NCI-H1092 treated with DMSO at 0.1 percent for 48 hours (cell line): Measurements from ENCODE around the gene AGAP1.
A peak's percentile ranks its signal among the peaks of the same experiment; 100 is the strongest.

Source experiments
- DNase-seq: peaks from one replicate; lab custom pipeline; 2025; lab: John Stamatoyannopoulos, UW

AGAP1 gene

DNA sequence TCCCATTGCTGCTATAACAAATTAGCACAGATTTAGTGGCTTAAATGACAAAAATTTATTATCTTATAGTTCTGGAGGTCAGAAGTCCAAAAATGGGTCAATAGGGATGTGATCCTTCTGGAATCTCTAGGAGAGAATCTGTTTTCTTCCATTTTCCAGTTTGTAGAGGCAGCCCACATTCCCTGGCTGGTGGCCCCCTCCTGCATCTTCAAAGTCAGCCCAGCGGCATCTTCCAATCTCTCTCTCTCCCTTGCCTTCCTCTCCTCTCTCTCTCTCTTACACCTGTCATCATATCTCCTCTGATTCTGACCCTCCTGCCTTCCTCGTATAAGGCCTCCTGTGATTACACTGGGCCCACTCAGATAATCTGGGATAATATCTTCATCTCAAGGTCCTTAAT lies 3.9 kb upstream of the AGAP1 start:
- no peak for DNase-seq

DNA sequence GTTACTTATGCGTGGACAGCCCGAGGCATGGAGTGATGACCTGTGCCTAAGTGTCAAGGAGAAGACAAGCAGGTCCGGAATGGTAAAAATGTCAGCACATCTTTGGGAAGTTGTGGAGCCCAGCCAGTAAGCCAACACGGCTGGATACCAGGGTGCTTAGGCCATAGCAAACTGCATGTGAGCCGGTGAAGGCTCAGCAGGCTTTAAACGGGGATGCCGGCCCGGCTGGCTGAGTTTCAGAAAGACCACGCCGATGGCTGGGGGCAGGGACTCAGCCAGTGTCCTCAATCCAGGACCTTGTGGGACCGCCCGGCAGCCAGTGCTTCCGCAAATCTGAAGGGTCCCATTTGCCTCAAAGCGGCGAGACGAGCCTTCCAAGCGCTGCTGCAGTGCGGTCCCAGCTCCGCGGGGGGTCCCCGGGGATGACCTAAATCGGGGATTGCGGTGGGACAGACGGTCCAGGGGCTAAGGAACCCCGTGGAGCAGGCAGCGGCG lies 946 bp upstream of the AGAP1 start:
- no peak for DNase-seq

DNA sequence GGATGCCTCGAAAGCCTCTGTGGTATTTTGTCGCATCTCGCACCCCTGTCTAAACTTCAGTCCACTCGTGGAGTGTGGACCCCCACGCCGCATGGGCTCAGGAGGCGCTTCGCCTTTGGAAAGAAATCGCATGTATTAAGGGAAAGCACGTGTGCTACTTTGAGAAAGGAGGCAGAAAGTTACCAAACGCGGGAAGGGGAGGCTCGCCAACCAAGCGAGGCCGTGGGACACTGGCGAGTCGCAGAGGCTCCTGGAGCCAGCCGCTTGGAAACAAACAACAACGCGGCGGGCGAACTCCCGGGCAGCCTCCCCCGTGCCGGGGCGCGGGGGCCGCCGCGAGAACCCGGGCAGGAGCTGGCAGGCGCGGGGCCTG lies 455 bp upstream of the AGAP1 start:
- DNase-seq, result no peak

DNA sequence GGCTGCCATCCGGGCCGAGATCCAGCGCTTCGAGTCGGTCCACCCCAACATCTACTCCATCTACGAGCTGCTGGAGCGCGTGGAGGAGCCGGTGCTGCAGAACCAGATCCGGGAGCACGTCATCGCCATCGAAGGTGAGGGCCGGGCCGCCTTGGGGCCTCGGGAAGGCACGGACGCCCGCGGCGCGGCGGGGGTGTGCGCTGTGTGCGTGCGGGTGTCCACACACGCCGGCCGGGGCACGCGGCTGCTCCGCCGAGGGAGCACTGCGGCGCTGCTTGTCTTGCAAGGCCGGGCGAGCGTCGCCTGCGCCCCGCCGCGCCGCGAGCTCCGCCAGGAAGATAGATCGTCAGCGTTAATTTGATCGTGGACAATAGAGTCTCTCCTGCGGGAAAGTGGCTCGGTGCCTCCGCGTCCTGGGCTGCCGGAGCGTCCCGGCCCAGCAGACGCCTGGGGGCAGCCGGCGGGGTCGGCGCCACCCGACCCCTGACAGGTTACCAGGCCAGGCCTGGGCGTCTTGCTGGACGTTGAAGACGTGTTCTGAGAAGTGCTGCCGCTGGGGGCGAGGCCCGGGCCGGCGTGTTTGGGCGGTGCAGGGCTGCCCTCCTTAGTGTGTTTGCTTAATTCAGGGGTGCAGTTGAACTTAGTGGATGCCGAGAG lies 1.0 kb downstream of the AGAP1 start:
- no peak for DNase-seq

DNA sequence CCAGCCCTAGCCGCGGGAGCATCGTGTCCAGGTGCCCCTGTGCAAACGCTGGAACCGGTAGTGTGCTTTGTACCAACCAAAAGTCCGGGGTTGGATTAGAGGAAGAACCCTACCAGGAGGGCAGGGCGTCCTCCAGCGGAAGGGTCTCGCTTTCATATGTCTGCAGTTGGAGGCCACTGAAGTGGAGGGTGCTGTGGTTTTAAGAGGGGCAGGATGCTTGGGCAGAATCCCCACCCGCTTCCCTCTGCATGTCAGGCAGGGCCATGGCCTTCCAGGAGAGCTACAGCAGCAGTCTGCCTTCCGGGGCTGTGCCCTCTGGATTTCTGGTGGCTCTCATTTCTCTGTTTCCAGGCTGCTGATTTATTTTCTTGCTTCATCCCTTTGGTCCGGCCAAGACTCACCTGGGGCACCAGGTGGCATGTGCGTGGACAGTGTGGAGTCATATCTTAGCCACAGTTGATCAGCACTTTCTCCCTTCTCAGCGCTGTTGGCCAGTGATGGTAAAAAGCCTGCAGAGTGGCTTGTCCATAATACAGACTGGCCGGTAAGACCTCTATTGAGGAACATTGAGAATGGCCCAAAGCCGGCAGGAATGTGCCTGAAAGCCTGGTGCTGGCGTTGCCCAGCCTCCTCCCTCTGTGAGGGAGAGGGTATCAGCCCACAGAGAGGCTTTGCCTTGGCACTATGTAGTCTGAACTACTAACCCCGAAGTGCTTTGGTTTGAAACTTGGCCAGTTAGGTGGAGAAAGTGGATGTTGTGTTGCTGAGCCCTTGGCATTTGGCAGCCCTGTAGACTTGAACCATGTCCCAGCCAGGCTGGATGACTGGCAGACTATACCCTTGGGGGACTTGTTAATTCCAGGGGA lies 1.8 kb downstream of the AGAP1 start:
- DNase-seq, result no peak

DNA sequence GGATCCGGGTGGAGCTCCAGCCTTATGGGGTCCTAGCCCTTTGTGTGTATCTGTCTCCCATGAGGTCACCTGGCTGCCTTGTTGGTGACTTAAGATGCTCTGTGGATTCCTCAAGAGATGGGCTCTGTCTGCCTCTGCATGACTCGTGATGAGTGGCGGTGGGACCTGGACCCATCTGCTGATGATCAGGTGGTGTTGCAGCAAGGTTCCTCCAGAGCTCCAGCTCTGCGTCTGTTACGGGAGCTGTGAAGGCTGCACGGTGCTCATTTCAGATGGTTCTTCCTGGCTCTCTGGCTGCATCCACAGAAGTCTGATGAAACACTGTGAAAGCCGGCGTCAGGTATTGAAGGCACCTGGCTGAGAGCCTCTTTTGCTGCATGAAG lies 2.4 kb downstream of the AGAP1 start:
- DNase-seq, result no peak

DNA sequence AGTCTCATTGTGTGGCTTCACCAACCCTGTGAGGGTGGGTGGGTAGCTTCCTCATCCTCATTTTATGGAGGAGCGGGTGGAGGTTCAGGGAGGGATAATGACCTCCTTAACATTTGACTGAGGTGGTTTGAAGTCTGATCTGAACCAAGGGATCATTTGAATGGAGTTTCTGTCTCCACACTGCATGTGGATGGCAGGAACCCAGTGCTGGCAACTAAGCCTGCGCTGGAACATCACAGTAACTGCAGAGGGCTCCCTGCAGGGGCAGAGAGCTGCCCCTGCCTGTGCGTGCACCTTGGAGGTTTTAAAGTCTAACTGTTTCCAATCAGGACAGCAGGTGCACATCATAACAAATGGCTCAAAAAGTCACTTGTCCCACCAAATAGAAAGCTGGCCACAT lies 3.3 kb downstream of the AGAP1 start:
- no peak for DNase-seq

DNA sequence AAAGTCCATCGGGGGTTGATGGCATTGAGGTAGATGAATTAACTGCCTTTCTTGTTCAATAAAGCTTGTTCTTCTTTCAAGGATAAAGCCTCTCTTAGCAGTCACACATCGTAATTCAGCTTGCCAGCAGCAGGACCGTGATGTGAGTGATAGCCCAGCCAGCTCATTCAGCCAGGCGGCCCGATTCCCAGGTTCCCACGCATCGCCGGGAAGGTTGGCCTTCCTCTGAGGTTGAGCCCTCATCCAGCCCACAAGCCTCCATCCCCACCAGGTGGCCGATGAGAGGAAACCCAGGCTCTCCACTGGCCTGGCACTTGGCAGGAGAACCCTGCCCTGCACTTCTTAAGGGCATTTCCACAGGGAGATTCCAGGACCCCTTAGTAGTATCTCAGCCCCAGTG lies 4.7 kb downstream of the AGAP1 start:
- no peak for DNase-seq

DNA sequence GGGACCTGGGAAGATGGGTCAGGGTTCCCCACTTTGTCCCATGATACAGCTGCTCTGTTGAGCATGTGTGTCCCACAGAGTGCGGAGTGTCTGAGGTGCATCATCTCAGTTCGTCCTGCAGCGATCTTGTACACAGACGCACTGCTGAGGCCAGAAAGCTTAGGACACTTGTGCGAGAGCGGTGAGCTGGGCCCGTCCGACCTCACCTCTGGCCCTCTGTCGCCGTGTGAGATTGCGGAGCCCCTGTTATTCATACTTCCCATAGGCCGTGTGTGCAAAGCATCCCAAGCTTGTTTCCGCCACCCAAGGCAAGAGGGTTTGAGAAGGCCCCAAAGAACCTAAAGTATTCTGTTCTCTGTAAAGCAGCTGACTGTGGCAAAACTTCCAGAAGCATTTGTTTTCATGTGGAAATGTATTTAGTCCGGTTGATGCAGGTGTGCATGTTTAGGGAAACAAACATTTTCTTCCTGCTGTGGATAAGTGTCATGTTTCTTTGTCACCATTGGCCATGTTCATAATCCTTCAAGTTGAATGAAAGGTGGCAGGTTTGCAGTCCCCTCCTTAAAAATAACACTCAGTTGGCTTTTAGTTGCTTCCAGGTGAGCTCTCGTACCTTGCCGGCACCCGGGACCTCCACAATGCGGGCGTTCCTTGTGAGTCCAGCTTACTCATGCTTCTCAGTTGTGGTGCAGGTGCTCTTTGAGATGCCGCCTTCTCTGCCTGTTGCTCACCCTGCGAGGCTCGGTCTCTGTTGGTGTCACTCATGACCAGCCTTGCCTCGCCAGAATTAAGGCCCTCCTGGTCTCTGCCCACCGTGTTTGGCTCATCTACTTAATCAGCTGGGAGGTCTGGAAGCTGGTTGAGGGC lies 5.3 kb downstream of the AGAP1 start:
- DNase-seq, result no peak

DNA sequence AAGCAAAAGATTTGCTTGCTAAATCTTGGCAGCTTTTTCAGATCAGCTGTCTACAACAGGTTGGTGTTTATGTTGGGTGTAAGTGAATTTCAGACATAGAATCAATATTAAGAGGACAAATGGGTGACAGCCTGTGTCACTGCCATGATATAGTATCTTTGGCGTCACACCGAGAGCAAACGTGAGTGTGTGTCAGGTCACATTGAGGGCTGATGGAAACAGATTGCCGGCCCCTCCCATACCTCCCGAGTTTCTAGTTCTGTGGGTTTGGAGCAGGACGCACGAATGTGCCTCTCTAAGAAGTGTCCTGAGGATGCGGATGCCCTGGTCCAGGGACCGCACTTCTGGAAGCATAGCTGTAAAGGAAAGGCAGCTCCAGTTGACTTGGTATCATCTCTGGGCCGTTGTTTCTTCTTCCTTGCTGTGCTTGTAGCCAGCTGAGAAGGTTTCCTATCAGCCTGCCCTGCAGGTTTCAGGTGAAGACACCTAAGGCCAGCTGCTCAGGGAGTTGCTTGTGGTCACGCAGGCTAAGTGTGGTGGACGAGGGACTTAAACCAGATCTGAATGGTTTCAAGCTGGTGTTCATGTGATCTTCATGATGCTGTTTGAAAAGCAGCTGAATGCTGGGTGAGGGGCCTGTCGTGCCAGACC lies 6.4 kb downstream of the AGAP1 start:
- no peak for DNase-seq

DNA sequence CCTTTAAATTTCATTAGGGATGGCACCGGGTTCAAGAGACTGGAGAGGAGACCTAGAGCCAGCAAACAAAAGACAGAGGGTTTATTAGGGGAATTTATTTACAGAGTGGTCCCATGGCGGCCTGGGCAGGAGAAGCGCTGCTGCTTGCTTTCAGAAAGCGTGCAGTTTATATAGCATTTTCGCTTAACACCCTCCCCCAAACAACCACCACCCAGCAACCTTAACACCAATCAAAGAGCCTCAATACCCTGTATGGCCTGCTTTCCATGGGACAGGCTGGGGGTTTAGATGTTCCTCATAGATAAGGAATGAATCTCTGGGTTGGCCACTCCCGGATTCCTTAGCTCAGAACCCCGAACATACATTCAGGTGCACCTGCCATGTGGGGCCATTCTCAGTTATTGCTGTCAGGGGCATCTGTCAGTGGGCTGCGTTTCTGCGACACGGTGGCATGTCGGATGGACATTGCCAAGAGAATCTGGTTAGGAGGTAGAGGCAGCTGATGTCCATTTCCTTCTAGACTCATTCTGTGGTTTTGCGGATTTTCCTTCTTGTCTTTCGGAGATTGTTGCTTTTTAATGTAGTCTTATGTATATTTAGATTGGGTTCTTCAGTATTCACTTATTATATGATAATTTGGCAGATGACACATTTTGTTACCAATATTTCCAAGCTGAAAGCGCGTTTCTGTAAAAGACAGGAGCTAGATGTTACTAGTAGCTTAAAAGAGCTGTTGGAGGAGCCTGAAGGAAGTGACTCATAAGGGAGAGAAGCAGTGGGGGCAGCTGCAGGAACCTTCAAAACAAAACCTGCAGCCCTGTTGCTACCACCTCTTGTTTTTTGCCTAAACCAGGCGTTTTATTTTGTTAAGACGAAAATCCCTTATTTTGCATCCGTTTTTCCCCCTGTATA lies 7.2 kb downstream of the AGAP1 start:
- DNase-seq, result no peak

DNA sequence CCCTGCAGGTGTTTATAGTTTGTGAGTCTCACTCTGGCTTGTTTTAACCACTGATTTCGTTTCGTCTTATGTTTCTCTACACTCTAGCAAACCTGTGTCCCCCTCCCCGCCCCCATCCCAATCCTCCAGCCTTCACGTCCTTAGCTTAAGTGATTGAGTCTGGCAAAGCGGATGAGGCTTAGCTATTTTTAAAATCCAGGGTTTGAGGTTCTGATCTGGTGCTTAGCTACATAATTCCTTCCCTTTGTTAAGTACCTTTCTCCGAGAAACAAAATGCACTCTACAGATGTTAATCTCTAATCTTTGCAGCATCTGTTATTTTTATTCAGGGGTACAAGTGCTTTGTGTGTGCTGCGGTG lies 7.8 kb downstream of the AGAP1 start:
- no peak for DNase-seq

DNA sequence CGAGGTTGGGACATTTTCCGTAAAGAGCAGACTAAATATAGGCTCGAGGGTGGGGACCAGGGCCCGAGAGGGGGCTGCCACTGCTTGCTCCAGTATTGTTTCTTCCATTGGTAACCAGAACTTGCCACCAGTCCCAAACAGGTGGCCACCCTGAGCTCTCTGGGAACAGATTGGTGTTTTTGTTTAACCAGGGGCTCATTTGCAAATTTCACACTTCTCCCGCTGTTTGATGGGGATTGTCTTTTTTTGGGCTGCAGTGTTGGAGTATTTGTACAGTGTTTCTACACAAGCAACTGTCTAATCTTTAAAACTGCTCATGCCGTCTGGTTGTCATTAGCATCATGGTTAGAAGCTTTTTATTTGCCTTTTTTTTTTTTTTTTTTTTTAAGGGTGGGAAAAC lies 8.5 kb downstream of the AGAP1 start:
- DNase-seq, result no peak

DNA sequence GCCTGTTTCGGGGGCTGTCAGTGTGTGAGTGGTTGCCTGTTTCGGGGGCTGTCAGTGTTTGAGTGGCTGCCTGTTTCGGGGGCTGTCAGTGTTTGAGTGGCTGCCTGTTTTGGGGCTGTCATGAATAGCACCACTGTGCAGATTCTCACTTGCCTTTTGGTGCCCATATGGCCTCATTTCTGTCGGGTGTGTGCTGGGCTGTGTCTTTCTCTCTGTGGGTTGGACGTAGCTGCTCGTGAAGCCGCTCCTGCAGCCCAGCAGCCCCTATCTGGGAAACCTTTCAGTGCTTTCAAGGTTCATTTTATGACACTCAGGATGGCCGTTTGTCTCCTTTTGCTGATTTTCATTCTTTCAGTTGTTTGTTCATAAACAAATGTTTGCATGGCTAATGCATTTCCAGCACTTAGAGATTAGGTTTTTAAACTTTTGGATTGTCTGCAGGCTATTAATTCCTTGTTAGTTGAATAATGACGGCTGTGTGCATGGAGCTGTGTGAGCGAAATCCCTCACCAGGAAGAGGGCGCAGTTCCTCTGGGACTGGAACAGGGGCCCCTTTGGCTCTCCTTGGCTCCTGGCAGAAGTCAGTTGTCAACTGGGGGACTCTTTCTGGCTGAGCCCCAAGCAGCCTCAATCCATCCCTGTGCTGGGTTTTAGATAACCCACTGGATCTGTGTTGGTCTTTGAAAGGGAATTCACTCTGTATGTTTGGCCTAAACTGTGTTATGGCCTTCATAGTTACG lies 10.8 kb downstream of the AGAP1 start:
- no peak for DNase-seq

DNA sequence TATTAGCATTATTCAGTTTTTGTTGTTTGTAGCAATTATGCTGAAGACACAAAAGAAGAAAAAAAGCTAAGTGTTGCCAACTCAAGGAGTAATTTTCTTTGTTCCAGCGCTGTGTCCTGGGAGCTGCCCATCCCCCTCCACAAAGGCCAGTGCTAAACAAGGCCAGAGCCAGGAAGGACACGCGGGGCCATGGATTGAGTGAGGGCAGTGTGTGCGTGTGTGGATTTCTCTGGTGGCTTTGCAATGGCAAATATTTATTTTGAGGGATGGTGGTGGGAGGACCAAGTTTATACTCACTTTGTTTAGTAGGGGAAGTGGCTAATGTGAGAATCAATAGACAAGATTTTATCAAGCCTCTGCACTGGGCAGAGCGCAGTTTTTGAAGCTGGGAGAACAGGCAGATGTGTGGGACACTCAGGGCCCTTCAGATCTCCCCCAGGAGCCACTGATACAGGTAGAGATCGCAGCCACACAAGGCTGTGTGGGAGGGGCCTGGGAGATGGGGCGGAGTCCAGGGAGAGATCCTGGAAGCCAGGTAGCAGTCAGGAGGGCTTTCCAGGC lies 11.4 kb downstream of the AGAP1 start:
- no peak for DNase-seq

DNA sequence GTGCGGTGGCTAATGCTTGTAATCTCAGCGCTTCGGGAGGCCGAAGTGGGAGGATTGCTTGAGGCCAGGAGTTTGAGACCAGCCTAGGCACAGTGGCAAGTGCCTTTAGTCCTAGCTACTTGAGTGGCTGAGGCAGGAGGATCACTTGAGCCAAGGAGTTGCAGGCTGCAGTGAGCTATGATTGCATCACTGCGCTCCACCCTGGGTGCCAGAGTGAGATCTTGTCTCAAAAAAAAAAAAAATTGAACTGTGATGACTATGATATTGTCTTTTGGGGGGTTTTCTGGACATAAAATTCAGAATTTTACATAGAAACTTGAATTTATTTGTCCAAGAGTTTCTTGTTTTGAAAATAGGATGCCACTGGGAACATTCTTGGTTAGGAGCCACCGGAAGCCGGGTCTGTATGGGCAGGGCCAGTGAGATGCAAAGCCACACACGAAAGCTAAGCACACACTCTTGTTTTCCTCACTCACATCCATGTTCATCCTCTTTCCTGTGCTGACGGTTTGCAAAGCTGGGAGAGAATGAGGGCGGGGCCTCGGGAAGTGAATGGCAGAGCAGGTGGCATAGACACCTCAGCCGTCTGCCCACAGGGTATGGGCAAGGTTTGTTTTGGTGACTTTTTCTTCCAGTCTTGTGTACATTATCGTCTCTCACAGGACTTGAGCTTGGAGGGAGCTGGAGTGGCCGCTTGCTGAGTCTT lies 12.6 kb downstream of the AGAP1 start:
- no peak for DNase-seq

DNA sequence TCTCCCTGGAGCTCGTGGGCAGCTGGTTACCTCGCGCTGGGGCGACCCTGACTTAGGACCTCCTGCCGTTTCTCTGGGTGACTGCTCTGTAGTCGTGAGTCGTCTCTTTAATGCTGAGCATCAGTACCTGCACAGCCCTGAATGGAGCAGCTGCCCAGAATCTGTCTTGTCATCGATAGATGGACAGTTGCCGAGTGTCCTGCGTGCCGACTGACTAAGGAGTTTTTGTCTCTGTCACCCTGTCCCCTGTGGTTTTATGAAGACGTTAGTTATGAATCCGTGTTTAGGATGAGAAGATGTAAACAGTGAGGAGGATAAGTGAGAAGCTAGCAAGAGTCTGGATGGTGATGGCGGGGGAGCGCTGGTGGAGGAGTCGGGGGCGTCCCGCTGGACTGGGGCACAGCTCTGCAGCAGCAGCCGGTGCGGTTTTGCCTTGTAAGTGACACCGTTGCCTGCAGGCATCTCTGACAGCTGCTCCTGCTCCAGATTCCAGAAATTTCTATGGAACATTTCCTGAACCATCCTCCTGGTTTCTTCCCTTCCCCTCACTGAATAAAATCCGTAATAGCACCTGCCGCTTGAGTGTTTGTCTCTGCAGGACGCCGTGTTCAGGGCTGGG lies 13.3 kb downstream of the AGAP1 start:
- peak; percentile 23 for DNase-seq

DNA sequence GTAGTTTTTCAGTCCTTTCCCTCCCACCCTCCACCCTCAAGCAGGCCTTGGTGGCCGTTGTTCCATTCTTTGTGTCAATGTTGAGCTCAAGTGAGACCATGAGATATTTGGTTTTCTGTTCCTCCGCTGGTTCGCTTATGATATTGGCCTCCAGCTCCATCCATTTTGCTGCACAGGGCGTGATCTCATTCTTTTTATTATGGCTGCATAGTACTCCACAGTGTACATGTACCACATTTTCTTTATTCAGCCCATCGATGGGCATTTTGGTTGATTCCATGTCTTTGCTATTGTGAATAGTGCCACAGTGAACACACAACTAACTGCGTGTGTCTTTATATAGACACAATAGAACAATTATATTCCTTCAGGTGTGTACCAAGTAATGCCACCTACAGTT lies 14.1 kb downstream of the AGAP1 start:
- no peak for DNase-seq
